ENCODE results near the gene CD79A.

CD79A gene

DNA sequence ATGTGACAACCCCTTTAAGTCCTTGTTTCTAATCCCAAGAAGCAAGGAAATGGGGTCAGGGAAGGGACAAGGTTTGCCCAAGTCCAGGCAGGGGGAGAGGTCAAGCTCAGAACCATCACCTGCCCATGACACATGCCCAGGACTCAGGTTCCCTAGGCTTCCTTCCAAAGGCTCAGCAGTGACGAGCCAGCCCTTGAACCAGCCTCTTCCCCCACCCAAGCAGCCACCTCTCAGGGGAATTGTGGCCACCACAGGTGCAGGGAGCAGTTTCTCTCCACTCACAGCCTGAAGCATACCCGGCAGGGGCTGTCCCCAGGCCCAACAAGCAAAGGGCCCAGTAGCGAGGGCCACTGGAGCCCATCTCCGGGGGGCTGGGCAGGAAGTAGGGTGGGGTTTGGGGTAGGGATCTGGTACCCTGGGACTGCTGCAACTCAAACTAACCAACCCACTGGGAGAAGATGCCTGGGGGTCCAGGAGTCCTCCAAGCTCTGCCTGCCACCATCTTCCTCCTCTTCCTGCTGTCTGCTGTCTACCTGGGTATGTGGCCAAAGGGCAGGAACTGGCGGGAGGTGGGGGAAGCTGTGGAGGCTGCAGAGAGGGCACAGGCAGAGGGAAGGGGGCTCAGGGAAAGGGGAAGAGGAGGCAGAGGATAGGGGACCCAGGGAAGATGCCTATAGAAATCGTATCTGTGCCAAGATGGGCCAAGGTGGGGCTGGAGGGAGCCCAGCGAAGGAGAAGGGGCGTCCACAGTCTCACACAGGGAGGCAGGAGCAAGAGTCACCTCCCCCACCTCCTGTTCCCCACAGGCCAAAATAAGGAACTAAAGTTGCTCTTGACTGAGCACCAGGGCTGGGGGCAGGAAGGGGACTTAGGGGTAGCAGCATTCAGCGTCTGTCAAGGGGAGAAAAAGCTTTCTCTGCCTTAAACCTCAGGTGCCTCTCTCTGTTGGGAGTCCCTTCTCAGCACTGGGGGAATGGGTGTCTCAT lies at the start of gene CD79A:
TSS of gene CD79A (plus strand) at position 433 of the 986 bp plus-strand sequence. CDS start at position 459, 26 bp downstream.
- TF ChIP-seq, protein P1, sequence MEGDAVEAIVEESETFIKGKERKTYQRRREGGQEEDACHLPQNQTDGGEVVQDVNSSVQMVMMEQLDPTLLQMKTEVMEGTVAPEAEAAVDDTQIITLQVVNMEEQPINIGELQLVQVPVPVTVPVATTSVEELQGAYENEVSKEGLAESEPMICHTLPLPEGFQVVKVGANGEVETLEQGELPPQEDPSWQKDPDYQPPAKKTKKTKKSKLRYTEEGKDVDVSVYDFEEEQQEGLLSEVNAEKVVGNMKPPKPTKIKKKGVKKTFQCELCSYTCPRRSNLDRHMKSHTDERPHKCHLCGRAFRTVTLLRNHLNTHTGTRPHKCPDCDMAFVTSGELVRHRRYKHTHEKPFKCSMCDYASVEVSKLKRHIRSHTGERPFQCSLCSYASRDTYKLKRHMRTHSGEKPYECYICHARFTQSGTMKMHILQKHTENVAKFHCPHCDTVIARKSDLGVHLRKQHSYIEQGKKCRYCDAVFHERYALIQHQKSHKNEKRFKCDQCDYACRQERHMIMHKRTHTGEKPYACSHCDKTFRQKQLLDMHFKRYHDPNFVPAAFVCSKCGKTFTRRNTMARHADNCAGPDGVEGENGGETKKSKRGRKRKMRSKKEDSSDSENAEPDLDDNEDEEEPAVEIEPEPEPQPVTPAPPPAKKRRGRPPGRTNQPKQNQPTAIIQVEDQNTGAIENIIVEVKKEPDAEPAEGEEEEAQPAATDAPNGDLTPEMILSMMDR (IDR thresholded peaks at IDR 0.05): no peak
- no peaks in the 10 kb centered on the region for H3K9me3 ChIP-seq (ENCODE audit: control insufficient read depth, low read length)
- H3K4me3 ChIP-seq (ENCODE audit: low read depth, low read length): no peak within 1 kb of the TSS
- H3K27me3 ChIP-seq (ENCODE audit: control insufficient read depth, insufficient read depth, low read length): no peaks in the 10 kb centered on the region
- no peak within 1 kb of the TSS for H3K27ac ChIP-seq
- H3K9ac ChIP-seq: no peak within 1 kb of the TSS
- H3K4me2 ChIP-seq (ENCODE audit: low read length): no peak within 1 kb of the TSS
- no peaks in the 10 kb centered on the region for H3K4me1 ChIP-seq
- no peaks in the 10 kb centered on the region for H3K36me3 ChIP-seq (ENCODE audit: control insufficient read depth, insufficient read depth, low read length)
- no peak within 1 kb of the TSS for H2AFZ ChIP-seq
- H3K79me2 ChIP-seq: no peaks in the 10 kb centered on the region

DNA sequence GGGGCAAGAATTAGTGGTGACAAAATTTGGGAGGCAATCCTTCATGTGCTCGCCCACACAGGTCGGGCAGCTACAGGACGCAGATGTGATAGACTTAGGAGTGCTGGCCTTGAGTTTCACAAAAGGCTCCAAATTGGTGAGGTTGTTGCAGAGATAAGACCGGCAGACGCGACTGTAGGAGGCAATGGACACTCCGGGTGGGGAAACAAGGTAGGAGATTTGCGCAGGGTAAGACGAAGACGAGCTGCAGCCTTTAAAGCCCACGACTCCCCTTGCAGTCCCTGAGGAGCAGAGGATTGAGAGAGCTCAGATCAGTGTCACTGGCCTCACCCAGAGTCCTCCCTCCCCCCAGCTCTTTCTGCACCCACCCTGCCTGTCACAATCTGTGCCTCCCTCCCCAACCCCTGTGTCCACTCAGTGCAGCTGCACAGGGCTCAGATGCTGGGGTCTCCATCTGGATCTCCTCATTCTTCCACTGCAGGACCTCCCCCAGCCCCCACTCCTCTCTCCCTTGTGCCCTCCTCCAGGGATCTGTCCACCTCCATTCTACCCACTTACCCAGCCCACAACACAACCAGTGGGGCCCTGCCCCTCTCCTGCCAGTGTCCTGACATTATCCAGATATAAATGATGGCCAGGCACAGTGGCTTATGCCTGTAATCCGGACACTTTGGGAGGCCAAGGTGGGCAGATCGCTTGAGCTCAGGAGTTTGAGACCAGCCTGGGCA lies 38.9 kb upstream of the CD79A start:
- TF ChIP-seq, protein P1 (IDR thresholded peaks at IDR 0.05): no peak
- Histone ChIP-seq H3K9ac (no peak overlapping the region), H3K9me3 (ENCODE audit: control insufficient read depth, low read length) (no peaks in the 10 kb centered on the region), H3K4me2 (ENCODE audit: low read length) (no peak overlapping the region), H3K36me3 (ENCODE audit: control insufficient read depth, insufficient read depth, low read length) (no peaks in the 10 kb centered on the region), H3K27me3 (ENCODE audit: control insufficient read depth, insufficient read depth, low read length) (no peaks in the 10 kb centered on the region), H3K4me1 (no peaks in the 10 kb centered on the region), H3K4me3 (ENCODE audit: low read depth, low read length) (no peak overlapping the region), H2AFZ (no peak overlapping the region), H3K27ac (no peak overlapping the region), H3K79me2 (no peaks in the 10 kb centered on the region)

DNA sequence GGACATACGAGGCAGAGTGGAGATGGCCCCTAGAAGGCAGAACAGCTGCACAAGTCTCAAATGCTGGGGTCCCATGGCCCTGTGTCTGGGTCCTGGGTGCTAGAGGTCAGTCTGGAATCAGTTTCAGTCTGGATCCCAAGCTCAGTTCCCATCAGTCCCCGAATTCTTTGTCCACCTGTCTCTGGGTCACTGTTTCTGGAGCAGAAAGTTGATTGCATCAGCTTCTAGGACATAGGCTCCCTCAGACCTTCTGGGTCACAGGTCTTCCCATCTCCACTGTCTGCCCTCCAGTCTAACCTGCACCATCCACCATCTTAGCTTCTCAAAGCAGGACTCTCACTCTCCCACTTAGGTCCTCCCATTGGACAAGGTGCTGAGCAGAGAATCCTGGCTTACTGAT lies 37.9 kb upstream of the CD79A start:
- TF ChIP-seq, protein P1 (IDR thresholded peaks at IDR 0.05): no peak
- H3K27ac ChIP-seq: no peak overlapping the region
- H3K4me2 ChIP-seq (ENCODE audit: low read length): no peak overlapping the region
- H3K27me3 ChIP-seq (ENCODE audit: control insufficient read depth, insufficient read depth, low read length): no peaks in the 10 kb centered on the region
- no peaks in the 10 kb centered on the region for H3K79me2 ChIP-seq
- no peak overlapping the region for H3K9ac ChIP-seq
- H3K4me1 ChIP-seq: no peaks in the 10 kb centered on the region
- H3K4me3 ChIP-seq (ENCODE audit: low read depth, low read length): no peak overlapping the region
- H3K9me3 ChIP-seq (ENCODE audit: control insufficient read depth, low read length): no peaks in the 10 kb centered on the region
- H3K36me3 ChIP-seq (ENCODE audit: control insufficient read depth, insufficient read depth, low read length): no peaks in the 10 kb centered on the region
- H2AFZ ChIP-seq: no peak overlapping the region

DNA sequence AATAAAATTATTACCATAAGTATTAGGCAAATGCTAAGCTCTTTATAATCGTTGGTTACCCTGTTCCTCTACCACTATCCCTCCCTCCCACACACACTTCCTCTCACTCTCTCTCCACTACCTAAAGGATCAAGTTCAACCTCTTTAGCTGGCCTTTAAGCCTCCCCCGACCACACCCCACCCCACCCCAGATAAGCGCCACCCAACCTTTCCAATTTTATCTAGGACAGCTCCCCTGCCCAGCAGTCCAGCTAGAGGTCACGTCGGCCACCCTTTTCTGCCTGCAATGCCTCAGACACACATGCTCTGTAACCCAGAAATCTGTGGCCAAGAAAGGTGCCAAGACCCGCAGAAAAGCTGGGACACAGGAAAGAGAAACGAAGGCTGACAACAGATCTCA lies 33.7 kb upstream of the CD79A start:
- no peaks in the 10 kb centered on the region for H3K4me1 ChIP-seq
- H3K79me2 ChIP-seq: no peaks in the 10 kb centered on the region
- no peak overlapping the region for H3K4me2 ChIP-seq (ENCODE audit: low read length)
- no peaks in the 10 kb centered on the region for H3K27me3 ChIP-seq (ENCODE audit: control insufficient read depth, insufficient read depth, low read length)
- H3K9ac ChIP-seq: no peak overlapping the region
- no peak overlapping the region for H3K4me3 ChIP-seq (ENCODE audit: low read depth, low read length)
- H3K9me3 ChIP-seq (ENCODE audit: control insufficient read depth, low read length): no peaks in the 10 kb centered on the region
- H3K27ac ChIP-seq: no peak overlapping the region
- H3K36me3 ChIP-seq (ENCODE audit: control insufficient read depth, insufficient read depth, low read length): no peaks in the 10 kb centered on the region
- H2AFZ ChIP-seq: no peak overlapping the region
- TF ChIP-seq, protein P1 (IDR thresholded peaks at IDR 0.05): no peak
